Heart right ventricle (tissue), 16 donors: ENCODE data around the gene COL5A1. TPM values are rescaled to one million over a fixed set of nuclear protein-coding genes. Genes with fewer than 3 reads are reported as not detected.

Experiments
- ATAC-seq, 8 donors: fragments of 200-7000 bp; cut with Tn5 transposase; one replicate each; pipeline ENCODE4 v1.9.1; 2020; ENCODE audit warnings: mild to moderate bottlenecking in 8 of 8, moderate library complexity in 8 of 8, moderate number of reproducible peaks in 1 of 8
- DNase-seq, 2 donors: peaks; one replicate each; pipeline ENCODE4 v3.0.0-alpha.2; 2020
- H3K27ac ChIP-seq, 10 donors: fragments of 200-600 bp; sonication (generic) in 2 of 10; one replicate each; pipeline versions ENCODE4 v1.5.0 to v1.8.0; 2020 to 2022; ENCODE audit warnings: mild to moderate bottlenecking in 3 of 10
- H3K27me3 ChIP-seq, 7 donors: fragments of 200-600 bp; one replicate each; pipeline ENCODE4 v1.8.0; 2021 to 2022; ENCODE audit warnings: mild to moderate bottlenecking in 2 of 7
- H3K36me3 ChIP-seq, 9 donors: fragments of 200-600 bp; sonication (generic) in 1 of 9; one replicate each; pipeline versions ENCODE4 v1.5.0 to v1.8.0; 2020 to 2022; ENCODE audit warnings: mild to moderate bottlenecking in 2 of 9
- H3K4me1 ChIP-seq, 9 donors: fragments of 200-600 bp; sonication (generic) in 1 of 9; one replicate each; pipeline versions ENCODE4 v1.5.0 to v1.8.0; 2020 to 2022; ENCODE audit warnings: mild to moderate bottlenecking in 4 of 9
- H3K4me3 ChIP-seq, 10 donors: fragments of 200-600 bp; sonication (generic) in 2 of 10; one replicate each; pipeline versions ENCODE4 v1.5.0 to v1.8.0; 2020 to 2022; ENCODE audit warnings: mild to moderate bottlenecking in 7 of 10, moderate library complexity in 2 of 10
- H3K9me3 ChIP-seq, 11 donors: fragments of 200-600 bp in 10 of 11; sonication (generic) in 2 of 11; one replicate each; pipeline versions ENCODE4 v1.5.0 to v1.8.0; 2013 to 2022; ENCODE audit warnings: mild to moderate bottlenecking in 2 of 11, control low read depth in 1 of 11, moderate library complexity in 1 of 11
- WGBS, 2 donors: extraction: QIAGEN DNeasy Blood & Tissue Kit; methylation state at CpG; one replicate each; pipeline ENCODE4 v1.1.7; 2013; ENCODE audit warnings: inconsistent platforms in 1 of 2; 5-methylcytosine and 5-hydroxymethylcytosine counted together
- intact Hi-C, 10 donors: fragments of 100-400 bp; cut with DNase I; formaldehyde crosslinking; loops; one replicate each; pipeline versions ENCODE4 v1.11.1 to v1.14.2; 2022
- polyA plus RNA-seq, 2 donors: library from polyadenylated mRNA; stranded (reverse); fragments of 200-250 nt; gene quantifications; one replicate each; pipeline ENCODE4 v1.2.3, GENCODE V29; 2013
- total RNA-seq, 10 donors: library from RNA; stranded (reverse); fragmentation: NEBNext Ultra II Directional in 3 of 10; extraction: Animal tissue kit (Norgen Biotek cat#: 25700) in 3 of 10; gene quantifications; one replicate each; pipeline versions ENCODE4 v1.2.1 to v1.2.4, GENCODE V29; 2021 to 2023
- TF ChIP-seq, protein P1 (sequence below), 9 donors: fragments of 200-600 bp; sonication (generic) in 2 of 9; IDR thresholded peaks; one replicate each; pipeline versions ENCODE4 v1.5.0 to v1.8.0; 2021 to 2022; ENCODE audit warnings: antibody characterized with exemption in 9 of 9, mild to moderate bottlenecking in 5 of 9, moderate library complexity in 1 of 9
- donor health status: Arrhythmogenic right ventricular cardiomyopathy.
- donor health status: ischemic (EF 13 %, LVEDD 7.1; RV severe dilation, severe dysfunction).
- donor health status: healthy with polysubstance abuse.
- donor health status: DM: no; HTN: yes; CAD: no.
- donor health status: DM: no; HTN: no; CAD: no.
- donor health status: ischemic (EF 25% LVEDD 6.9; RV normal size, moderate dysfunction).
- donor health status: ischemic (EF 25% LVEDD 5.7; RV mildly dilated, moderate dysfunction).
- donor health status: healthy.
- donor health status: DM: yes; HTN: yes; CAD: no.
- donor health status: Ischemic cardiomyopathy.
- donor health status: ischemic (EF 35%, LVEDD 5.7; RV mildly dilated, moderate dysfunction).
- donor health status: nonischemic (EF 11% LVEDD 7.7; RV severe dilation, severe dysfunction).
- donor health status: DM: yes; HTN: yes; CAD: no.
- donor health status: PGD.
- donor health status: ischemic (EF 29% LVEDD 5.4; RV normal size, mild dysfunction).
- donor health status: nonischemic (EF 23%, LVEDD 6.1; RV moderate dilation, normal function).

The COL5A1 gene
- total and polyA plus RNA-seq, 12 donors = 8.1 to 60.0 (median 13.3) TPM

DNA sequence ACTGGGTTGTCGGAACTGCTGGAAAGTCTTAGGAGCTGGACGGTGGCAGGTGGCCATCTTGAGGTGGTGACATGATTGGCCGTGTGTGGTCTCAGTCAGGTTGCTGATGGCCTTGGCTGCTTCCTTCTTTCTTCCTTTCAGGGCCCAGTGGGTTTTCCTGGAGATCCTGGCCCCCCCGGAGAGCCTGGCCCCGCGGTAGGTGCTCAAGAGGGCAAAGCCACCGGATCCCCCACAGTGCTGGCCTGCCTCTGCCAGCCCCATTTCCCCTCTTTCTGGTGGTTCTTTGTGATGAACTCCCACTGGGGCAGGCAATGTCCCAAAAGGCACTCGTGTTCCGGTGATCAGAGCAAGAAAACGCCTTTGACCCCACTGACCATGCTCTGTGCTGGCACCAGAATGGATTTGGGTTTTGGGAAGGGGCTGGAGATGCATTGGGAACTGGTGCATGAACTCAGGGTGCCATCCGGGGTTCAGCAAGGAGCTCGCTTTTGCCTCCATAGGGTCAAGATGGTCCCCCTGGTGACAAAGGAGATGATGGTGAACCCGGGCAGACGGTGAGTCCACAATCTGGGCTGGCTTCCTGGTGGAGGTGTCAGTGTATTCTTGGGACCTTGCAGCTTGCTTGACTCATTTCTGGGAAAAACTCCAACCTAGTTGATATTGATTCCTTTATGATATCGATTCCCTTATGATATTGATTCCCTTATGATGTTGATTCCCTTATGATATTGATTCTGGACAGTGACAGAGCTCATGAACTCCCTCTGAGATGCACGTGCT is 174.0 kb downstream of the COL5A1 start:
- TF ChIP-seq, protein P1, sequence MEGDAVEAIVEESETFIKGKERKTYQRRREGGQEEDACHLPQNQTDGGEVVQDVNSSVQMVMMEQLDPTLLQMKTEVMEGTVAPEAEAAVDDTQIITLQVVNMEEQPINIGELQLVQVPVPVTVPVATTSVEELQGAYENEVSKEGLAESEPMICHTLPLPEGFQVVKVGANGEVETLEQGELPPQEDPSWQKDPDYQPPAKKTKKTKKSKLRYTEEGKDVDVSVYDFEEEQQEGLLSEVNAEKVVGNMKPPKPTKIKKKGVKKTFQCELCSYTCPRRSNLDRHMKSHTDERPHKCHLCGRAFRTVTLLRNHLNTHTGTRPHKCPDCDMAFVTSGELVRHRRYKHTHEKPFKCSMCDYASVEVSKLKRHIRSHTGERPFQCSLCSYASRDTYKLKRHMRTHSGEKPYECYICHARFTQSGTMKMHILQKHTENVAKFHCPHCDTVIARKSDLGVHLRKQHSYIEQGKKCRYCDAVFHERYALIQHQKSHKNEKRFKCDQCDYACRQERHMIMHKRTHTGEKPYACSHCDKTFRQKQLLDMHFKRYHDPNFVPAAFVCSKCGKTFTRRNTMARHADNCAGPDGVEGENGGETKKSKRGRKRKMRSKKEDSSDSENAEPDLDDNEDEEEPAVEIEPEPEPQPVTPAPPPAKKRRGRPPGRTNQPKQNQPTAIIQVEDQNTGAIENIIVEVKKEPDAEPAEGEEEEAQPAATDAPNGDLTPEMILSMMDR (IDR thresholded peaks at IDR 0.05) = no peak

GRCh38 chr9:134816264-134816663 is 174.7 kb downstream of the COL5A1 start:
- Histone ChIP-seq H3K36me3 (peaks cover 0 to 92% (median 8%) of the 10 kb centered on the region in 9 donors), H3K27me3 (no peaks in the 10 kb centered on the region), H3K4me1 (peaks cover 0 to 6% (median 0%) of the 10 kb centered on the region in 9 donors), H3K27ac (no peak overlapping the region), H3K4me3 (no peak overlapping the region), H3K9me3 (no peaks in the 10 kb centered on the region)
- TF ChIP-seq, protein P1 (IDR thresholded peaks at IDR 0.05) = no peak
- no peak for DNase-seq
- WGBS, 2 donors = 94 to 97% methylated on average over 16 of the region's 16 CpGs
- intact Hi-C loops = no loop called here
- ATAC-seq = no peak

More for the DNA sequence above, 174.0 kb downstream of the COL5A1 start:
- Histone ChIP-seq H3K9me3 (no peaks in the 10 kb centered on the region), H3K4me1 (peaks cover 0 to 6% (median 0%) of the 10 kb centered on the region in 9 donors), H3K4me3 (no peak overlapping the region), H3K27me3 (no peaks in the 10 kb centered on the region), H3K36me3 (peaks cover 0 to 92% (median 8%) of the 10 kb centered on the region in 9 donors), H3K27ac (no peak overlapping the region)
- intact Hi-C loops = no loop called here
- ATAC-seq (no peak), DNase-seq (no peak)
- 85 to 91% methylated on average over 16 of the region's 16 CpGs for WGBS, 2 donors

GRCh38 chr9:134818000-134818568 is 176.5 kb downstream of the COL5A1 start:
- Histone ChIP-seq H3K27ac (no peak overlapping the region), H3K4me1 (no peaks in the 10 kb centered on the region), H3K36me3 (peaks cover 0 to 93% (median 8%) of the 10 kb centered on the region in 9 donors), H3K9me3 (no peaks in the 10 kb centered on the region), H3K4me3 (no peak overlapping the region), H3K27me3 (no peaks in the 10 kb centered on the region)
- no peak for ATAC-seq
- TF ChIP-seq, protein P1 (IDR thresholded peaks at IDR 0.05) = no peak
- intact Hi-C loops = no loop called here
- DNase-seq = no peak
- WGBS, 2 donors = 94 to 96% methylated on average over 28 to 29 of the region's 29 CpGs

DNA sequence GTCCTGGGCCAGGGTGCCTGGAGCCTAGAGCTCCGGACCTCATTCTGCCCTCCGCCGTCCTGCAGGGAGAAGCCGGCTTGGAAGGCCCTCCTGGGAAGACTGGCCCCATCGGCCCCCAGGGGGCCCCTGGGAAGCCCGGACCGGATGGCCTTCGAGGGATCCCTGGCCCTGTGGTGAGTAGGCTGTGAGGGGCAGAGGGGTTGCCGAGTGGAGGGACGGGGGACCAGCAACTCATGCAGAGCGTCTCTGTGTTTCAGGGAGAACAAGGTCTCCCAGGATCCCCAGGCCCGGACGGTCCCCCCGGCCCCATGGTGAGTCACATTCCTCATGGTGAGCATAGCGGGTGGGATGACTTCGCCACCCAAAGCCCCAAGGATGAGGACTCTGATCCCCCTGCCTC is 177.0 kb downstream of the COL5A1 start:
- Histone ChIP-seq H3K36me3 (peaks cover 0 to 93% (median 8%) of the 10 kb centered on the region in 9 donors), H3K27ac (no peak overlapping the region), H3K4me3 (no peak overlapping the region), H3K27me3 (no peaks in the 10 kb centered on the region), H3K4me1 (no peaks in the 10 kb centered on the region), H3K9me3 (no peaks in the 10 kb centered on the region)
- TF ChIP-seq, protein P1 (IDR thresholded peaks at IDR 0.05) = no peak
- DNase-seq = no peak
- no peak for ATAC-seq
- 93% methylated on average over 16 of the region's 16 CpGs for WGBS, 2 donors
- intact Hi-C loops = no loop called here
